SU-DHL-6 (cell line): ENCODE measurements around the gene ARHGAP6.

Experiments used
- H2AFZ ChIP-seq: fragments of 200-600 bp; sonication (generic); 2 replicates; pipeline ENCODE4 v1.6.1; 2014; ENCODE audit warnings: low read depth, mild to moderate bottlenecking, moderate library complexity, mixed read lengths, antibody characterized with exemption, low read length; ENCODE audit not compliant: severe bottlenecking
- H3F3A ChIP-seq: fragments of 200-600 bp; shearing (Covaris generic); 2 replicates; pipeline ENCODE4 v1.6.0; 2016; ENCODE audit warnings: antibody characterized with exemption, mild to moderate bottlenecking; ENCODE audit not compliant: insufficient read depth
- H3K27ac ChIP-seq: fragments of 200-600 bp; sonication (generic); 2 replicates; pipeline ENCODE4 v1.5.1; 2016; ENCODE audit warnings: low read depth, mild to moderate bottlenecking, low read length, moderate library complexity, mixed read lengths
- H3K27me3 ChIP-seq: fragments of 200-600 bp; sonication (generic), shearing (Covaris generic); 2 replicates; pipeline ENCODE4 v1.6.0; 2014; ENCODE audit warnings: mild to moderate bottlenecking, low read length
- H3K36me3 ChIP-seq: fragments of 200-600 bp; sonication (generic); 2 replicates; pipeline ENCODE4 v1.6.1; 2014; ENCODE audit warnings: mild to moderate bottlenecking, low read length, mixed read lengths
- H3K4me2 ChIP-seq: fragments of 300-600, 200-600 bp; shearing (Covaris generic), sonication (generic); 2 replicates; pipeline ENCODE4 v1.6.0; 2014; ENCODE audit warnings: low read length, low read depth, mild to moderate bottlenecking; ENCODE audit not compliant: poor library complexity, severe bottlenecking
- H3K4me3 ChIP-seq: fragments of 200-600 bp; sonication (generic); 2 replicates; pipeline ENCODE4 v1.5.1; 2014; ENCODE audit warnings: antibody characterized with exemption, low read length, mild to moderate bottlenecking, mixed read lengths; ENCODE audit not compliant: insufficient read depth, poor library complexity, severe bottlenecking
- H3K79me2 ChIP-seq: fragments of 200-600 bp; sonication (generic); 2 replicates; pipeline ENCODE4 v1.6.1; 2014; ENCODE audit warnings: mild to moderate bottlenecking, low read length, moderate library complexity; ENCODE audit not compliant: insufficient read depth
- H3K9ac ChIP-seq: fragments of 200-600 bp; sonication (generic); 2 replicates; pipeline ENCODE4 v1.7.0; 2014; ENCODE audit warnings: mild to moderate bottlenecking, low read length
- H3K9me2 ChIP-seq: fragments of 200-600 bp; sonication (generic); replicated peaks from 2 replicates; pipeline ENCODE4 v1.6.1; 2014; ENCODE audit warnings: low read length; ENCODE audit not compliant: insufficient read depth
- H3K9me3 ChIP-seq: fragments of 200-600 bp; sonication (generic); 2 replicates; pipeline ENCODE4 v1.6.1; 2014; ENCODE audit warnings: low read length, mixed read lengths; ENCODE audit not compliant: insufficient read depth
- H4K20me1 ChIP-seq: fragments of 200-600 bp; sonication (generic); 2 replicates; pipeline ENCODE4 v1.6.1; 2014; ENCODE audit warnings: low read depth, mild to moderate bottlenecking, antibody characterized with exemption, low read length, moderate library complexity, mixed read lengths
- CTCF ChIP-seq: fragments of 200-600 bp; sonication (generic); IDR thresholded peaks from one replicate; pipeline ENCODE4 v1.5.1; 2017; ENCODE audit warnings: antibody characterized with exemption, mild to moderate bottlenecking, low read length, moderate library complexity; ENCODE audit not compliant: insufficient read depth, poor library complexity, severe bottlenecking
- EZH2phosphoT487 ChIP-seq: fragments of 200-600 bp; sonication (generic), shearing (Covaris generic); conservative IDR thresholded peaks from 2 replicates; pipeline ENCODE4 v1.6.1; 2018; ENCODE audit warnings: mild to moderate bottlenecking, antibody characterized with exemption, low read length, moderate library complexity, mixed read lengths

Gene ARHGAP6

DNA sequence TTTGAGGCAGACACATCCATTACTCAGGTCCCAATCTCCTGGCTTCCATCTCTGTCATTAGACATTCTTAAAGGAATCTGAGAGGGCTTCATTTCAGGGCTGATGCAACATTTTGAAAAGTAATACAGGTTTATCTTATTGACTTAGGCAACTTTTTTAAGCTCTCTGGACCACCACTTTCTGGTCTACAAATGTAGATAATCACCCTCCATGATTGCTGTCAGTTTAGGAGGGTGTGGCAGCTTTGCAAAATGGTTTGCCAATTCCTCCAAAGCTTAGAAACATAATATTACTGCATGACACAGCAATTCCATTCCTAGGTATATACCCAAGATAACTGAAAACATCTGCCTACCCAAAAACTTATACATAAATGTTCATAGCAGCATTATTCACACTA, 77.6 kb downstream of the ARHGAP6 start:
- no peaks in the 10 kb centered on the region for H3K36me3 ChIP-seq
- H3K9me3 ChIP-seq = no peaks in the 10 kb centered on the region
- TF ChIP-seq CTCF (no peak), EZH2phosphoT487 (no peak)
- no peaks in the 10 kb centered on the region for H4K20me1 ChIP-seq
- no peak overlapping the region for H3K9ac ChIP-seq
- H3K79me2 ChIP-seq = no peaks in the 10 kb centered on the region
- H2AFZ ChIP-seq = no peak overlapping the region
- no peaks in the 10 kb centered on the region for H3F3A ChIP-seq
- H3K27ac ChIP-seq = no peak overlapping the region
- no peaks in the 10 kb centered on the region for H3K27me3 ChIP-seq
- no peak overlapping the region for H3K4me3 ChIP-seq
- no peak overlapping the region for H3K4me2 ChIP-seq
- no peaks in the 10 kb centered on the region for H3K9me2 ChIP-seq

DNA sequence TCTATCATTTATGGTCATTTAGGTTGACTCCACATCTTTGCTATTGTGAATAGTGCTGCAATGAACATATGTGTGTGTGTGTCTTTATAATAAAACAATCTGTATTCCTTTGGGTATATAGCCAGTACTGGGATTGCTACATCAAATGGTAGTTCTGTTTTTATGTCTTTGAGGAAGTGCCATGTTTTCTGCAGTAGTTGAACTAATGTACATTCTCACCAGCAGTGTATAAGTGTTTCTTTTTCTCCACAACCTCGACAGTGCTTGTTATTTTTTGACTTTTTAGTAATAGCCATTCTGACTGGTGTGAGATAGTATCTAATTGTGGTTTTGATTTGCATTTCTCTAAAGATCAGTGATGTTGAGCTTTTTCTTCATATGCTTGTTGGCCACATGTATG, 80.5 kb downstream of the ARHGAP6 start:
- no peak overlapping the region for H3K4me3 ChIP-seq
- no peaks in the 10 kb centered on the region for H3K9me2 ChIP-seq
- no peaks in the 10 kb centered on the region for H4K20me1 ChIP-seq
- H3K27me3 ChIP-seq = no peaks in the 10 kb centered on the region
- H3K79me2 ChIP-seq = no peaks in the 10 kb centered on the region
- TF ChIP-seq CTCF (no peak), EZH2phosphoT487 (no peak)
- H3K9ac ChIP-seq = no peak overlapping the region
- H3K27ac ChIP-seq = no peak overlapping the region
- H2AFZ ChIP-seq = no peak overlapping the region
- H3F3A ChIP-seq = no peaks in the 10 kb centered on the region
- H3K36me3 ChIP-seq = no peaks in the 10 kb centered on the region
- no peak overlapping the region for H3K4me2 ChIP-seq
- no peaks in the 10 kb centered on the region for H3K9me3 ChIP-seq

GRCh38 chrX:11580789-11581188, 84.9 kb downstream of the ARHGAP6 start:
- no peaks in the 10 kb centered on the region for H3K36me3 ChIP-seq
- no peak overlapping the region for H3K27ac ChIP-seq
- H3K9me2 ChIP-seq = no peaks in the 10 kb centered on the region
- H3K79me2 ChIP-seq = no peaks in the 10 kb centered on the region
- no peak overlapping the region for H3K4me3 ChIP-seq
- H3K9ac ChIP-seq = no peak overlapping the region
- no peaks in the 10 kb centered on the region for H3K27me3 ChIP-seq
- no peak overlapping the region for H3K4me2 ChIP-seq
- H3K9me3 ChIP-seq = no peaks in the 10 kb centered on the region
- no peak for TF ChIP-seq EZH2phosphoT487
- TF ChIP-seq CTCF = no peak
- H3F3A ChIP-seq = no peaks in the 10 kb centered on the region
- H4K20me1 ChIP-seq = no peaks in the 10 kb centered on the region
- H2AFZ ChIP-seq = no peak overlapping the region
